ENCODE results near the gene USP17L27.
"Not testable (repeated sequence)": the region's sequence is repeated elsewhere in the genome, so short reads cannot be mapped to it uniquely, and the experiment has no call there.

The USP17L27 gene, protein sequence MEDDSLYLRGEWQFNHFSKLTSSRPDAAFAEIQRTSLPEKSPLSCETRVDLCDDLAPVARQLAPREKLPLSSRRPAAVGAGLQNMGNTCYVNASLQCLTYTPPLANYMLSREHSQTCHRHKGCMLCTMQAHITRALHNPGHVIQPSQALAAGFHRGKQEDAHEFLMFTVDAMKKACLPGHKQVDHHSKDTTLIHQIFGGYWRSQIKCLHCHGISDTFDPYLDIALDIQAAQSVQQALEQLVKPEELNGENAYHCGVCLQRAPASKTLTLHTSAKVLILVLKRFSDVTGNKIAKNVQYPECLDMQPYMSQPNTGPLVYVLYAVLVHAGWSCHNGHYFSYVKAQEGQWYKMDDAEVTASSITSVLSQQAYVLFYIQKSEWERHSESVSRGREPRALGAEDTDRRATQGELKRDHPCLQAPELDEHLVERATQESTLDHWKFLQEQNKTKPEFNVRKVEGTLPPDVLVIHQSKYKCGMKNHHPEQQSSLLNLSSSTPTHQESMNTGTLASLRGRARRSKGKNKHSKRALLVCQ

DNA sequence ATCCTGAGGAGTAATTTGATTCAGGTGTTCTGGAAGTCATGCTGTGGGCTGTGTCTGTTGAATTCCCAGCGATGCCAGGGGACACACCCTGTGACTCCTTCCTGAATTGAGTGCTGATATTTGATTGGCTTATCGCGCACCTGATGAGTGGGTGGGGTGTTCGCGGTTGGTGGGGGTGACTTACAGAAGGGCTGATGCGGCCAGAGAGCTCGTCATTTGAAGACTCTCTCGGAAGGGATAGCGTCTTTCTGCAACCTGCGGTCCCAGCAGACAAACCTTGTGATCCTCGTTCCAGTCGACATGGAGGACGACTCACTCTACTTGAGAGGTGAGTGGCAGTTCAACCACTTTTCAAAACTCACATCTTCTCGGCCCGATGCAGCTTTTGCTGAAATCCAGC, at the start of gene USP17L27:
Gene USP17L27 (plus strand): TSS at position 301 of the 400 bp plus-strand sequence. CDS start 0 bp downstream, at position 301.
- not testable (repeated sequence) for DNase-seq

DNA sequence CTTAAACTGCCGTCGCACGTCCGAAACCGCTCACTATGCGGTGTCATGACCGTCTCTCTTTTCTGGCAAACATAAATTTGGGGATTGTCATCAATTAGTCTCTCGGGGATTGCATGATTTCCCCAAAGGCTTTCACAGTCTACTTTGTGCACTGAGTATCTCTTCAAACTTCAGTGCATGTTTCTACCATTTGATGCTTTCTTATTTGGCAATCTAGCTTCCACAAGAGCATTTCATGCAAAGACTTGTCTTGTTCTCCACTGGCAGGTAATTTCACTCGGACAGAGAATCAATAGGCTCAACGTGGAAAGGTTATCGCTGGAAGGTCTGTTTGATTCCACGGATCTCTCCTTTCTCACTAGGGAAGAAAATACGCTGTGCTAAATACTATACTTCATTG, 19.8 kb upstream of the USP17L27 start:
- not testable (repeated sequence) for DNase-seq

GRCh38 chr4:9324865-9325264, 19.1 kb upstream of the USP17L27 start, which contains the start of gene USP17L24:
USP17L24 (plus strand) TSS chr4:9325165; CDS start chr4:9325165, 0 bp downstream.
- not testable (repeated sequence) for DNase-seq

GRCh38 chr4:9329611-9330010, 14.3 kb upstream of the USP17L27 start, which contains the start of gene USP17L25:
USP17L25 (plus strand) TSS chr4:9329911; CDS start chr4:9329911, 0 bp downstream.
- DNase-seq = not testable (repeated sequence)

DNA sequence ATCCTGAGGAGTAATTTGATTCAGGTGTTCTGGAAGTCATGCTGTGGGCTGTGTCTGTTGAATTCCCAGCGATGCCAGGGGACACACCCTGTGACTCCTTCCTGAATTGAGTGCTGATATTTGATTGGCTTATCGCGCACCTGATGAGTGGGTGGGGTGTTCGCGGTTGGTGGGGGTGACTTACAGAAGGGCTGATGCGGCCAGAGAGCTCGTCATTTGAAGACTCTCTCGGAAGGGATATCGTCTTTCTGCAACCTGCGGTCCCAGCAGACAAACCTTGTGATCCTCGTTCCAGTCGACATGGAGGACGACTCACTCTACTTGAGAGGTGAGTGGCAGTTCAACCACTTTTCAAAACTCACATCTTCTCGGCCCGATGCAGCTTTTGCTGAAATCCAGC, 9.6 kb upstream of the USP17L27 start, which contains the start of gene USP17L26:
Gene USP17L26 (plus strand): TSS at position 301 of the 400 bp plus-strand sequence. CDS start 0 bp downstream, at position 301.
- not testable (repeated sequence) for DNase-seq

- DNase-seq = not testable (repeated sequence)
Observed at GRCh38 chr4:9339103-9339502, 4.8 kb upstream of the USP17L27 start, which contains the start of gene USP17L5. USP17L5 (plus strand) TSS chr4:9339403; CDS start chr4:9339403, 0 bp downstream.

- DNase-seq = not testable (repeated sequence)
Observed at GRCh38 chr4:9348593-9348992, 4.6 kb downstream of the USP17L27 start, which contains the start of gene USP17L28. USP17L28 (plus strand) TSS chr4:9348893; CDS start chr4:9348893, 0 bp downstream.

DNA sequence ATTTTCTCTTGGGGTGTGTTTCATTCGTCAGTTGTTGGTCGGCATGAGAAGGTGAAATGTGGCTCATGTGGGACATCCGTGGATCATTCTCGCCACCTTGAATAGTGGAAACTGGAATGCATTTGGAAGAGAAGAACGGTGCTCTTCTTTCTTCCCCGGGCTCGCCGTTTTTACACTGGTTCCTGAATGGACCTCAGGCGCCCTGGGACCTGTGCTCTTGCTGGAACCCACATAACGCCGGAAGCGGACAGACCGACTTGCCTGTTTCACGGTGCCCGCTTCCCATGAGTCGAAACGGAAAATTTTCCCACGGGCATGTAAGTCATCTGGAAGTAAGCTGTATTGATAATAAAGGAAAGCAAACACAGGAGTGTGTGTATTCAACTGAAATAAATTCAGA, 6.9 kb downstream of the USP17L27 start:
- not testable (repeated sequence) for DNase-seq

DNA sequence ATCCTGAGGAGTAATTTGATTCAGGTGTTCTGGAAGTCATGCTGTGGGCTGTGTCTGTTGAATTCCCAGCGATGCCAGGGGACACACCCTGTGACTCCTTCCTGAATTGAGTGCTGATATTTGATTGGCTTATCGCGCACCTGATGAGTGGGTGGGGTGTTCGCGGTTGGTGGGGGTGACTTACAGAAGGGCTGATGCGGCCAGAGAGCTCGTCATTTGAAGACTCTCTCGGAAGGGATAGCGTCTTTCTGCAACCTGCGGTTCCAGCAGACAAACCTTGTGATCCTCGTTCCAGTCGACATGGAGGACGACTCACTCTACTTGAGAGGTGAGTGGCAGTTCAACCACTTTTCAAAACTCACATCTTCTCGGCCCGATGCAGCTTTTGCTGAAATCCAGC, 9.4 kb downstream of the USP17L27 start, which contains the start of gene USP17L29:
Gene USP17L29 (plus strand): TSS at position 301 of the 400 bp plus-strand sequence. CDS start 0 bp downstream, at position 301.
- not testable (repeated sequence) for DNase-seq

GRCh38 chr4:9362829-9363228, 18.9 kb downstream of the USP17L27 start, which contains the start of gene USP17L30:
USP17L30 (plus strand) TSS chr4:9363129; CDS start chr4:9363129, 0 bp downstream.
- not testable (repeated sequence) for DNase-seq

DNA sequence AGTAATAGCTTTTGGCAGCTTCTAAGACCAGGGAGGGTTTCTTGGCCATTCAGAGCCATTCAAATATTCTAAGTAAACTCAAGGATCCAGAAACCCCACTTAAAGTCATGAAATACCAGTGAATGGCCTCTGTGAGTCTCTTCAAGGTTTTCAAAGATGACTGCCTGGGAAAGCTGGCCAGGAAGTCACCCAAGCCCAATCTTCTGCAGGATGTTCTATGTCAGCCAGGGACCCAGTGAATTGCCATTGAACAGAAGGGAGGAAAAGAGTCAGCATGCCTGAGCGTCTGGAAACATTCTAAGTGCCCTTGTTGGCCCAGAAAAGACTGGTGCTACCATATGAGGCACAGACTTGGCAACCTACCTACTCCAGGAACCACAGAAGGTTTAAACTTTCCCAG, 35.9 kb downstream of the USP17L27 start:
- DNase-seq = not testable (repeated sequence)

- not testable (repeated sequence) for DNase-seq
Observed at GRCh38 chr4:9381012-9381534, 37.1 kb downstream of the USP17L27 start.

DNA sequence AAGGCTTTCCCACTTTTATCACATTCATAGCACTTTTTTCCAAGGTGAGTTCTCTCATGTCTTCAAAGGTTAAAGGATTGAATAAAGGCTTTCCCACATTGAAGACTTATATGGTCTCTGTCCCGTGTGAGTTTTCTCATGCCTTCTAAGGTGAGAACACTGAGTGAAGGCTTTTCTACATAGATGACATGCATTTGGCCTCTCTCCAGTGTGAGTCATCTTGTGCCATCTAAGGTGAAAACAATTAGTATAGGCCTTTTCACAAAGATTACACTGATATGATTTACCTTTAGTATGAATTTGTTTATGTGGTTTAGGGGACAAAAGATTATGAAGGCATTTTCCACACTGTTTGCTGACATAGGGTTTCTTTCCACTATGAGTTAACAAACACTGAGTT, 40.2 kb downstream of the USP17L27 start:
- DNase-seq = no peak

DNA sequence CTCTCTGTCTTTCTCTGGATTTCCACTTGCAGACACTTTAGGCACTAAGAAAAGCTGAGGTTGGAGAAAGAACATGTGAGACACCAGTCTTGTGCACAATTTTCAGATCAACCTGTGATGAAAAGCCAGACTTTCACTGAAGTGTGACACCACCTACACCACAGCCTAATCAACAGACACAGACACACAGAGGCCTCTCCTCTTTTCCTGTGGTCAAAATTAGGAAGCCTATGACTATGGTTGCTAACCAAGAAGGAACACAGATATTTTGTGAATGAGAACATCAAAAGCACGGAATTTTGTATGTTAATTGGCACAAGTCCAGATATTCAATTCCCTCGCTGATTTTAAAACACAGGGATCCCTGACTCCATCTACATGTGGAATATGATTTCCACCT, 45.1 kb downstream of the USP17L27 start:
- DNase-seq = not testable (repeated sequence)
